ENCODE data around the gene WFIKKN2. TPM values are rescaled to one million over a fixed set of nuclear protein-coding genes. Genes with fewer than 3 reads are reported as not detected.

WFIKKN2 gene
- total and polyA plus RNA-seq, 2 of the 13 experiments (the other 11 are each of a cell fraction or from before 2014, with no cell fraction given) = not detected

DNA sequence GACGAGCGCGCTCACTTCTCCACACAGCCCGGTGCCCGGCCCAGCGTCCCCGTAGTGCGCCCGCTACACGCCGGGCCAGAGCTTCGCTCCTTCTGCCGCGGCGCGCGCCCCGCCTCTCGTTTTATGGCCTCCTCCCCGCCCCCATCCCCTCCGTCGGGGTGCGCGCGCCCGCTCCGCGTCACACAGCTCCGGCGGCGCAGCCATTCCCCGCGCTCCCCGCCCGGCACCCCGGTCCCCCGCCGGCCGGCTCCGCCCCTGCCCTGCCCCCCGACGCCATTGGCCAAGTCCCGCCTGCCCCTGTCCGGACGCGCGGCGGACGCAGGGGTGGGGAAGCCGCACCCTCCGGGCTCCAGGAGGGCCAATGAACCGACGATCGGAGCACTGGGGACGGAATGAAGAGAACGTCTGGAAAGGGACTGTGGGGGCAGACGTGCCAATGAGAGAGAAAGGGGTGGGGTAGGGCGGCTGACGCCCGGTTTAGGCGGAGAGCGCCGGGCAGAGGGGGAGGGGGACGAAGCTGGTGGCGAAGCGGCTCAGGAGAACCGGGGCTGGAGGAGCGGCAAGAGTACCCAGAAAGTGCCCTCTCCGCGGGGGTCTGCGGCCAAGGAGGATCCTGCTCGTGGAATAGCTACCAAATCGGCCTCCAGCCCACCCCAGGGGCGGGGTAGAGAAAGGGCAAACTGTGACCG is 31.0 kb downstream of the WFIKKN2 start, which contains the start of gene TOB1 (continued):
- TF ChIP-seq, protein P1, sequence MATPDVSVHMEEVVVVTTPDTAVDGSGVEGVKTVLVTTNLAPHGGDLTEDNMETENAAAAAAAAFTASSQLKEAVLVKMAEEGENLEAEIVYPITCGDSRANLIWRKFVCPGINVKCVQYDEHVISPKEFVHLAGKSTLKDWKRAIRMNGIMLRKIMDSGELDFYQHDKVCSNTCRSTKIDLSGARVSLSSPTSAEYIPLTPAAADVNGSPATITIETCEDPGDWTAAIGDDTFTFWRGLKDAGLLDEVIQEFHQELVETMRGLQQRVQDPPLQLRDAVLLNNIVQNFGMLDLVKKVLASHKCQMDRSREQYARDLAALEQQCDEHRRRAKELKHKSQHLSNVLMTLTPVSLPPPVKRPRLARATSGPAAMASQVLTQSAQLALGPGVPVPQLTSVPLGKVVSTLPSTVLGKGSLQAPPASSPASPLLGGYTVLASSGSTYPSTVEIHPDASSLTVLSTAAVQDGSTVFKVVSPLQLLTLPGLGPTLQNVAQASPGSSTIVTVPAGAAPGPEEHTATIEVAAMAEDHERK (CRISPR knock-in tag; IDR thresholded peaks at IDR 0.05; ENCODE audit: low read depth) = no peak; the same call in 1 of the 2 replicates
- TF ChIP-seq, protein P2, sequence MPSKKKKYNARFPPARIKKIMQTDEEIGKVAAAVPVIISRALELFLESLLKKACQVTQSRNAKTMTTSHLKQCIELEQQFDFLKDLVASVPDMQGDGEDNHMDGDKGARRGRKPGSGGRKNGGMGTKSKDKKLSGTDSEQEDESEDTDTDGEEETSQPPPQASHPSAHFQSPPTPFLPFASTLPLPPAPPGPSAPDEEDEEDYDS (CRISPR knock-in tag; IDR thresholded peaks at IDR 0.05) = peak; percentile 95
- TF ChIP-seq ZFP37 (CRISPR knock-in tag; IDR thresholded peaks at IDR 0.05; ENCODE audit: borderline replicate concordance) (no peak; the same call in 1 of the 2 replicates), RBAK (CRISPR knock-in tag; IDR thresholded peaks at IDR 0.05) (peak; percentile 78), ZNF674 (CRISPR knock-in tag; IDR thresholded peaks at IDR 0.05; ENCODE audit: low read depth) (peak; percentile 61; the same call in 1 of the 2 replicates), TBL1XR1 (IDR thresholded peaks at IDR 0.05; ENCODE audit: borderline replicate concordance, low read length, partially characterized antibody) (peak; percentile 90), EEA1 (CRISPR knock-in tag; IDR thresholded peaks at IDR 0.05; ENCODE audit: borderline replicate concordance) (peak; percentile 85; the same call in 1 of the 2 replicates), NONO (IDR thresholded peaks at IDR 0.05) (no peak), NONO (CRISPR knock-in tag; conservative IDR thresholded peaks at IDR 0.05) (peak; percentile 66), MTA1 (CRISPR knock-in tag; IDR thresholded peaks at IDR 0.05; ENCODE audit: borderline replicate concordance) (peak; percentile 80), SALL2 (CRISPR knock-in tag; IDR thresholded peaks at IDR 0.05) (peak; percentile 99)
- TF ChIP-seq, protein P3, sequence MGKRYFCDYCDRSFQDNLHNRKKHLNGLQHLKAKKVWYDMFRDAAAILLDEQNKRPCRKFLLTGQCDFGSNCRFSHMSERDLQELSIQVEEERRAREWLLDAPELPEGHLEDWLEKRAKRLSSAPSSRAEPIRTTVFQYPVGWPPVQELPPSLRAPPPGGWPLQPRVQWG (CRISPR knock-in tag; IDR thresholded peaks at IDR 0.05; ENCODE audit: borderline replicate concordance, low read depth) = no peak
- TF ChIP-seq, protein P4, sequence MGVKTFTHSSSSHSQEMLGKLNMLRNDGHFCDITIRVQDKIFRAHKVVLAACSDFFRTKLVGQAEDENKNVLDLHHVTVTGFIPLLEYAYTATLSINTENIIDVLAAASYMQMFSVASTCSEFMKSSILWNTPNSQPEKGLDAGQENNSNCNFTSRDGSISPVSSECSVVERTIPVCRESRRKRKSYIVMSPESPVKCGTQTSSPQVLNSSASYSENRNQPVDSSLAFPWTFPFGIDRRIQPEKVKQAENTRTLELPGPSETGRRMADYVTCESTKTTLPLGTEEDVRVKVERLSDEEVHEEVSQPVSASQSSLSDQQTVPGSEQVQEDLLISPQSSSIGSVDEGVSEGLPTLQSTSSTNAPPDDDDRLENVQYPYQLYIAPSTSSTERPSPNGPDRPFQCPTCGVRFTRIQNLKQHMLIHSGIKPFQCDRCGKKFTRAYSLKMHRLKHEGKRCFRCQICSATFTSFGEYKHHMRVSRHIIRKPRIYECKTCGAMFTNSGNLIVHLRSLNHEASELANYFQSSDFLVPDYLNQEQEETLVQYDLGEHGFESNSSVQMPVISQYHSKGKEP (CRISPR knock-in tag; IDR thresholded peaks at IDR 0.05) = peak; percentile 95
- TF ChIP-seq, protein P5, sequence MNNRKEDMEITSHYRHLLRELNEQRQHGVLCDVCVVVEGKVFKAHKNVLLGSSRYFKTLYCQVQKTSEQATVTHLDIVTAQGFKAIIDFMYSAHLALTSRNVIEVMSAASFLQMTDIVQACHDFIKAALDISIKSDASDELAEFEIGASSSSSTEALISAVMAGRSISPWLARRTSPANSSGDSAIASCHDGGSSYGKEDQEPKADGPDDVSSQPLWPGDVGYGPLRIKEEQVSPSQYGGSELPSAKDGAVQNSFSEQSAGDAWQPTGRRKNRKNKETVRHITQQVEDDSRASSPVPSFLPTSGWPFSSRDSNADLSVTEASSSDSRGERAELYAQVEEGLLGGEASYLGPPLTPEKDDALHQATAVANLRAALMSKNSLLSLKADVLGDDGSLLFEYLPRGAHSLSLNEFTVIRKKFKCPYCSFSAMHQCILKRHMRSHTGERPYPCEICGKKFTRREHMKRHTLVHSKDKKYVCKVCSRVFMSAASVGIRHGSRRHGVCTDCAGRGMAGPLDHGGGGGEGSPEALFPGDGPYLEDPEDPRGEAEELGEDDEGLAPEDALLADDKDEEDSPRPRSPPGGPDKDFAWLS (CRISPR knock-in tag; IDR thresholded peaks at IDR 0.05; ENCODE audit: borderline replicate concordance) = peak; percentile 84; the same call in 1 of the 2 replicates
- TF ChIP-seq, protein P6, sequence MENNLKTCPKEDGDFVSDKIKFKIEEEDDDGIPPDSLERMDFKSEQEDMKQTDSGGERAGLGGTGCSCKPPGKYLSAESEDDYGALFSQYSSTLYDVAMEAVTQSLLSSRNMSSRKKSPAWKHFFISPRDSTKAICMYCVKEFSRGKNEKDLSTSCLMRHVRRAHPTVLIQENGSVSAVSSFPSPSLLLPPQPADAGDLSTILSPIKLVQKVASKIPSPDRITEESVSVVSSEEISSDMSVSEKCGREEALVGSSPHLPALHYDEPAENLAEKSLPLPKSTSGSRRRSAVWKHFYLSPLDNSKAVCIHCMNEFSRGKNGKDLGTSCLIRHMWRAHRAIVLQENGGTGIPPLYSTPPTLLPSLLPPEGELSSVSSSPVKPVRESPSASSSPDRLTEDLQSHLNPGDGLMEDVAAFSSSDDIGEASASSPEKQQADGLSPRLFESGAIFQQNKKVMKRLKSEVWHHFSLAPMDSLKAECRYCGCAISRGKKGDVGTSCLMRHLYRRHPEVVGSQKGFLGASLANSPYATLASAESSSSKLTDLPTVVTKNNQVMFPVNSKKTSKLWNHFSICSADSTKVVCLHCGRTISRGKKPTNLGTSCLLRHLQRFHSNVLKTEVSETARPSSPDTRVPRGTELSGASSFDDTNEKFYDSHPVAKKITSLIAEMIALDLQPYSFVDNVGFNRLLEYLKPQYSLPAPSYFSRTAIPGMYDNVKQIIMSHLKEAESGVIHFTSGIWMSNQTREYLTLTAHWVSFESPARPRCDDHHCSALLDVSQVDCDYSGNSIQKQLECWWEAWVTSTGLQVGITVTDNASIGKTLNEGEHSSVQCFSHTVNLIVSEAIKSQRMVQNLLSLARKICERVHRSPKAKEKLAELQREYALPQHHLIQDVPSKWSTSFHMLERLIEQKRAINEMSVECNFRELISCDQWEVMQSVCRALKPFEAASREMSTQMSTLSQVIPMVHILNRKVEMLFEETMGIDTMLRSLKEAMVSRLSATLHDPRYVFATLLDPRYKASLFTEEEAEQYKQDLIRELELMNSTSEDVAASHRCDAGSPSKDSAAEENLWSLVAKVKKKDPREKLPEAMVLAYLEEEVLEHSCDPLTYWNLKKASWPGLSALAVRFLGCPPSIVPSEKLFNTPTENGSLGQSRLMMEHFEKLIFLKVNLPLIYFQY (CRISPR knock-in tag; IDR thresholded peaks at IDR 0.05; ENCODE audit: borderline replicate concordance) = peak; percentile 88; the same call in 1 of the 2 replicates
- TF ChIP-seq, protein P7, sequence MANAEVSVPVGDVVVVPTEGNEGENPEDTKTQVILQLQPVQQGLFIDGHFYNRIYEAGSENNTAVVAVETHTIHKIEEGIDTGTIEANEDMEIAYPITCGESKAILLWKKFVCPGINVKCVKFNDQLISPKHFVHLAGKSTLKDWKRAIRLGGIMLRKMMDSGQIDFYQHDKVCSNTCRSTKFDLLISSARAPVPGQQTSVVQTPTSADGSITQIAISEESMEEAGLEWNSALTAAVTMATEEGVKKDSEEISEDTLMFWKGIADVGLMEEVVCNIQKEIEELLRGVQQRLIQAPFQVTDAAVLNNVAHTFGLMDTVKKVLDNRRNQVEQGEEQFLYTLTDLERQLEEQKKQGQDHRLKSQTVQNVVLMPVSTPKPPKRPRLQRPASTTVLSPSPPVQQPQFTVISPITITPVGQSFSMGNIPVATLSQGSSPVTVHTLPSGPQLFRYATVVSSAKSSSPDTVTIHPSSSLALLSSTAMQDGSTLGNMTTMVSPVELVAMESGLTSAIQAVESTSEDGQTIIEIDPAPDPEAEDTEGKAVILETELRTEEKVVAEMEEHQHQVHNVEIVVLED (CRISPR knock-in tag; IDR thresholded peaks at IDR 0.05; ENCODE audit: borderline replicate concordance) = peak; percentile 82
